Lower leg skin (tissue), 3 donors: Measurements from ENCODE around the gene AGAP3.

Experiments
- CTCF ChIP-seq, 3 donors: fragments of 450-650 bp; IDR thresholded peaks; one replicate each; pipeline ENCODE4 v1.5.1; 2016; ENCODE audit warnings: antibody characterized with exemption in 3 of 3, mild to moderate bottlenecking in 3 of 3, moderate library complexity in 2 of 3
- POLR2A ChIP-seq, 2 donors: fragments of 450-650 bp; IDR thresholded peaks; one replicate each; pipeline ENCODE4 v1.6.1; 2016 to 2017; ENCODE audit warnings: antibody characterized with exemption in 2 of 2, mild to moderate bottlenecking in 1 of 2, moderate library complexity in 1 of 2

- TF ChIP-seq CTCF (IDR thresholded peaks at IDR 0.05) (no peak), POLR2A (IDR thresholded peaks at IDR 0.05) (no peak)
These were observed 64.1 kb downstream of the AGAP3 start for GRCh38 chr7:151150388-151150787.
